Activated CD4-positive, CD25-positive, alpha-beta regulatory T cell treated with anti-CD3 and anti-CD28 coated beads, Interleukin-2, amount 50 U/mL, for 24 hours (primary cell): ENCODE measurements around the gene PPP1R12B.
"Not testable (repeated sequence)": the region's sequence is repeated elsewhere in the genome, so short reads cannot be mapped to it uniquely, and the experiment has no call there.

Experiments used
- ATAC-seq, 2 donors: fragments of 150-1000 bp; cut with Tn5 transposase; one replicate each; pipeline ENCODE4 v1.10.0; 2021; ENCODE audit warnings: mild to moderate bottlenecking in 1 of 2, moderate library complexity in 1 of 2

The PPP1R12B gene

DNA sequence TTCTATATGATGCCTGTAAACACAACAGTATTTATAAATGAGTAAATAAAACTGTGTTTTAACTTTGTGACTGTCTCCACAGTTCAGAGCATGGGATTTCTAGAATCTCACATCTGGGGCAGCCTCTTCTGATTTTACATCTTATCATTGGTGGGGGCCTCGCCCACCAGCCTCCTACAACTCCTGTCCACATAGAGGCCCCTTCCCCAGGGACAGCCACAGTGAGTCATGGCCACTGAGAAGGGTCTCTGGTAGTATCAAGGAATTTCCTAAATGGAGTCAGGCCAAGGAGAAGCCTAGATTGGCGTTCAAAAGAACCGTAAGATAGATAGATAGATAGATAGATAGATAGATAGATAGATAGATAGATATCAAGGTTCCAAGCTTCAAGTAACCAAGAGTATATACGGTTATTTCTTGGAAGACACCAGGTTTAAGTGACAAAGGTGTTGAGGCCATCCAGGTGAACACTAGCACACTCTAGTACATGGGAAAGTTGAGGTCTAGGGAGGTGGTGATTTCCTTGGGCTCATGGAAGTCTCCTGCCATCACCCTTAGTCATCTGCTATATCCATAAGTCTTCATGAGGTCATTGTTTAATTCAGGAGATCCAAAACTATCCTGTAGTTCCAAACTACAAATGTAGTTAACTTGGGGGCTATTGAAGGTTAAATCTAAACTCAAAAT, 240.1 kb downstream of the PPP1R12B start:
- ATAC-seq = no peak

GRCh38 chr1:202589190-202589930, 240.9 kb downstream of the PPP1R12B start:
- ATAC-seq = no peak

DNA sequence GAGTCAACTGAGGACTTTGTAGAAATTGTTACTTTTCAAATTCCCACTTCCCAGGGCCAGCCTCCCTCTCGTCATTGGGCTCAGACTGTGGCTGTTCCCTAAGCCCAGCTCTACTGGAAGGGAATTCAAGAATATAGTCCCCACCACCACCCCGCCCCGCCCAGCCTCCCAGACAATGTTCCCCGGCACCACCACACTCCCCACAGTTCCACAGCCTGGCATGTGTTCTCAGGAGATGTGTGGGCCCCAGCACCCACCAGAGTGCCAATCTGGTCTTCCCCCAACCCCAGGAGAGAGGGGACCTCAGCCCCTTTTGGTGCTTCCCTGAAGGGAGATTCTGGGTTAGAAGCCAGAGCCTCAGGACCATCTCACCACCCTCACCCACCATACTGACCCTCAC, 241.6 kb downstream of the PPP1R12B start:
- no peak for ATAC-seq

DNA sequence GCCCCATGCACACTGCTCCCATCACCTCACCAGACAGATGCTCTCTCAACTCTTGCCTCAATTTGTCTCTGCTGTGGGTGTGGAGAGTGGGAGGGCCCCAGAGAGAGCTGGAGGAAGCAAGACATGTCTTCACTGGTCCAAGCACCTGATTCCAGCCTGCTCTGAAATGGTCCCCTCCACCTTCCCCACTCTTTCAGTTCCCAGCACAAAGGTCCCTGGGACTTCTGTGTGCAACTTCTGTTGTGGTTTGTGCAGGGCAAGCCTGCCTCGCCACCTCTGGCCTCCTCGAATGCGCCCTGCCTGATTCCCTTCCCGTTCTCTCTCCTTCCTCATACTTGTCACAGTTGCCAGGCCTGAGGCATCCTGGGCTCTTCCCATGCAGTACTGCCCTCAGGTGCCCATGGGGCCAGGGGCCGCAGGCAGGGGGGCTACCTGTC, 242.5 kb downstream of the PPP1R12B start:
- no peak for ATAC-seq

DNA sequence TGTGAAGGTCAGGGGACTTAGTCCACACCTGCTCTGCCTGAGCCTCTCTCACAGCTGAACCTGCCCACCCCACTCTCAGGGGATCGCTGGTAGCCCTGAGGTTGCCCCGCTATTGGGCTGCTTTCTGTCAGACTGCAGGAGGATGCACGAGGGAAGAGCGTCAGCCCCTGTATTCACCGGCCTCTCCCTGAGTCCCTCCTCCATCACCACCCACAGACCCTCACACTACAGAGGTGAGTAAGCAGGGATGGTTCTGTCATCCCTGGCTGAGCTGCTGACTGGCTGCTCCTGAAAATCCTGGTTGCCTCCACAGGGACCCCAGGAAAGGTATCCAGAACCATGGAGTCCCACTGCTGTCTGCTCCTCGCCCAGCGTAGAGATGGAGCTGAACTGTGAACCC, 243.0 kb downstream of the PPP1R12B start:
- ATAC-seq = no peak

DNA sequence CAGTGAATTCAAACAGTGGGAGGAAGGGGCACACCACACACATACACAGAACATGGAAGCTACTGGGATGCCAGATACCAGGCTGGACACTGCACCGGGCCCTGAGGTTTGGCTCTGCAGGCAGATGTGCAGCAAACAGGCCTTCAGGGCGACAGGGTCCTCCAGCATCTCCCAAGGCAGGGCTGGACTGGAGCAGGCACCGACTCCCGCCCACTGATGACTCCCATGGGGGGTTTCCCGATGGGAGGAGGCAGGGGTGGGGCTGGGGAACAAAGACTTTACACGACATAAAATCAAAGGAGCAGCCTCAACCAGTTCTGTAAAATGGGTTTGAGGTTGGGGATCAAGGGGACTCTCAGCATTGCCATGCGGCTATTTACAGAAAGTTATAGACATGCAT, 243.6 kb downstream of the PPP1R12B start:
- ATAC-seq = no peak

DNA sequence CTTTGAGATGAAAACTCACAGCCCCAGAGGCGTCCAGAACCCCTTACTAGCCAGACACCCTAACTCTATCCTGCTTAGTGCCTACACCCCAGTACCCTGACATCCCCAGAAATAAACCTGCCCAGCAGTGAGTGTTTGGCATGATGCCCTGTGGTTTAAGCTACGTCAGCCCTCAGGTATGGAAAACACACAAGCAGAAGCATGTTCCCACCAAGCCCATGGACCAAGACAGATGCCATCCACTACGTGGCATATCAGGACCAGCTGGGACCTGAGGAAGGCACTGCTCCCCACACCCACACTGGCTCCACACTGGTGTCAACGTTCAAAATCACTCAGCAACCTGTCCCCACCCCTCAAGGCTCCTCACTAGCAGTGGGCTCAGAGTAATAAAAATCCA, 245.3 kb downstream of the PPP1R12B start:
- no peak for ATAC-seq

DNA sequence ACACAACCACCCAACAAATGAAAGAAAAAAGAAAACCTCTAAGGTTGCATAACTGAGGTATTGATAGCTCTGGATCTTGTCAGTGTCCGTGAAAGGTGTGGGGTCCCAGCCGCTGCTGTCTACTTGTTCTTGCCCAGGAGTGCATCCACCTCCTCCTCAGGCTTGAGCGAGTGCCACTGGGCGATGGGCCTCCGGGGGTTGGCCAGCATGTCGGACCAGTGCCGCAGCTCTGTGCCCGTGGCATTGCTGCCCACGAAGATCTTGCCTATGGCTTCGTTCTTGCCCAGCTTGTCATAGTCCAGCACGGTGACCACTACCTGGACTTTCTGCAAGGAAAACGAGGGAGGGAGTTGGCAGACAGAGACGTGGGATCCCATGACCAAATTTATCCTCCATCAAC, 248.1 kb downstream of the PPP1R12B start:
- ATAC-seq = no peak

DNA sequence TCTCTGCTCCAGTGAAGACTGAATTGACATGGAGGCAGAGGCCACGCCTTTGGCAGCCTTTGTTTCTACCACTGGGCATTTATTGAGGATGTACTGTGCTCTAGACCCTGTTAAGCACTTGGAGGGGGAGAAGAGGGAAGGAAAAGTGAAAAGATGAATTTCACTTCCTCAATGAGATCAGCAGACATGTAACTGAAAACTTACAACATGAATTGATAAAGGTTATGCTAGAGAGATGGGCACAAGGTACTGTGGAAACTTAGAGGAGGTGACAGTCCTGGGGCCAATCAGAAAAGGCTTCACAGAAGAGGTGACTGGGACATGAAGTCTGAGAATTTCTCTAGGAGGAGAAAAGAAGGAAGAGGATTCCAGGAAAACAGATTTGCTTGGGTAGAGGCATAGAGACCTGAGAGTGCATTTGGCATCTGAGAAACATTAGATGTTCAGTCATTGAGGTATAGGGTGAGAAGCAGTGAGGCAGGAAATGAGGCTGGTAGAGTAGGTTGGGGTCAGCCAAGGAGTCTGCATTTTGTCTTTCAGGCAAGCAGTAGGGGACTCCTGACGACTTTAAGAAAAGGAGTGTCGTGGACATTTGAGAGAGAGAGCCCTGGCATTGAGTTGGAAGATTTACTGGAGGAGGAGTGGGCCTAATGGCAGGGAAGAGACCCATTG, 248.7 kb downstream of the PPP1R12B start:
- no peak for ATAC-seq

- no peak for ATAC-seq
These were observed 251.4 kb downstream of the PPP1R12B start for GRCh38 chr1:202599669-202600431.

DNA sequence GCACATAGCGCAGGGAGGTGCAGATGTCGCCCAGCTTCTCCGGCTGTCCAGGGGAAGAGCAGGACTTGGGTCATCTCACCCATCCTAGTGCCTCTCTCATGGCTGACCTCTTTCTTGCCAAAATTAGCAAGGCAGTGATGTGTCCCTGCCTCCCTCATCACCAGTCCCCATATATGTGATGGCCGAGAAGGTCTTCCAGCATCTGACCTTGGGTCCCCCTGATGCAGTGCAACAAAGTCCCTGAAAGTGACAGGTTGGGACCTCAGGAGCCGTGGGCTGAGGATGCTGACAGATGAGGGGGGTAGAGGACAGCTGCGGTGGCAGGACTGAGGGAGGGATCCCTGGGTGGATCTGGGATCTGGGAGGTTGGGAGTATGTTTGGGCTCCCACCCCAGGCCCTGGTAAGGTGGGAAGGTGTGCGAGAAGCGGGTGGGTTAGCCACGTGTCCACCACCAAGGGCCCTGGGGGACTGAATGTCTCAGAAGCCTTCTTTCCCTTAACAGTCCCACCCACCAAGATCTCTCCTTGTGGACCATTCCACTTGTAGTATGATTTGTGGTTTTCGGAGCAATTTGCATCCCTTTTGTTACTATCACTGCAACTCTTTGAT, 252.0 kb downstream of the PPP1R12B start:
- no peak for ATAC-seq

DNA sequence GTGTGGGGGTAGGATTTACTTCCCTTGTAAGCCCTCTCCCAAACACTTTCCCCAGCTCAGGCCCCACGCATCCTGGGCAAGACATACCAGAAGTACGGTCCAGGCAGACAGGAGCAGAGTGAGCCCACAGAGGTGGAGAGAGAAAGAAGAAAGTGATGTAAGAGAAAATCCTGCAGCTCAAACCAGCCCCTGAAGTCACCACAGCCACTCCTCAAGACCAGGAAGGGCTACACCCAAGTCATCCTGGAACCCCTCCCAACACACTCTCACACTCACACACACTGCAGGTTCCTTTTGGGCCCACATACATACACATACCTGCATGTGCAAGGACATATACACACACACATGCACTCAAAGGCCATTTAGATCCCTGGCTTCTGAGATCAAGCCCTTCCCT, 254.9 kb downstream of the PPP1R12B start:
- ATAC-seq = no peak

GRCh38 chr1:202605515-202605914, 257.0 kb downstream of the PPP1R12B start:
- no peak for ATAC-seq

DNA sequence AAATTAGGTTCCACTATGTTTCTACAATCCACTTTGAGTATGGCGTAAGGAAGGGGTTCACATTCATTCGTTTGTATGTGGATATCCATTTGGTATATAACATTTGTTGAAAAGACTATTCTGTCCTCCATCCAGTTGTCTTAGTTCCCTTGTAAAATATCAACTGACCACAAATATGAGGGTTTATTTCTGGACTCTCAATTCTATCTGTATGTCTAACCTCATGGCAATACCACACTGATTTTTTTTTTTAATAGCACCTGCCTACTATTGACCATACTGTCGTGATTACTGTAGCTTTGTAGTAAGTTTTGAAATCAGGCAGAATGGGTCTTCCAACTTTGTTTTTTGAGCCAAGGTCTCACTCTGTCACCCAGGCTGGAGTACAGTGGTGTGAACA, 263.5 kb downstream of the PPP1R12B start:
- not testable (repeated sequence) for ATAC-seq

- no peak for ATAC-seq
These were observed 265.1 kb downstream of the PPP1R12B start for GRCh38 chr1:202613571-202613970.

DNA sequence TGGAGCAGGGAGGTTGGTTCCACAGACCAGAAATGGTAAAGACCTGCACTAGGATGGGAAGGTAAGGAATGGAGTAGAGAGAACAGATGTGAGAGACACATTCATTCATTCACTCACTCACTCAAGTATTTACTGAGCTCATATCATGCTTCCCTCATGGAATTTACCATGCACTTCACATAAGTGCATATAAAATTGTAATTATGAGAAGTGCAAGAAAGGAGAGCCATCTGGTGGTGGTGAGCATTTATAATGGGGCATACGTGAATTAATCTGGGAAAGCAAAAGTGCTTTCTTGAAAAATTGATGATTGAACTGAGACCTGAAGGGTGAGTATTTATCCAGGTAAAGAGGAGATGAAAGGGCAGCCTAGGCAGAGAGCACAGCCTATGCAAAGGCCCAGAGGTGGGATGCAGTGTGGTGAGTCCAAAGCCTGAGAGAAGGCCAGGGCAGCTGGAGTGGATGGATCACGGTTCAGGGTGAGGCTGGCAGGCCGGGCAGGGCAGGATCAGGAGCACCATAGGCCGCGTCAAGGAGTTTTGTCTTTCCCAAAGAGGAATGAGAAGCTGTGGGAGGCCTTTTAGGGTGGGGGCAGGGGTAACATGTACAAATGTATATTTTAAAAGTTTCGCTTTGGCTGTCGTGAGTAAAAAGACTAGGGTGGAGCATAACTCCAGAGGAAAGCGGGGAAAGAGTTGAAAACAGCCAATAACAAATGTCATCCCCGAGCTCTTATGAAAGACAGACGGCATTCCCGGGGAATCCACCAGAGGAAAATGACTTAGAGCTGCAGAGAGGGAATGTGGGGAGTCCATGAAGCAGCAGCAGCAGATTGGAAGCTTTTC, 266.1 kb downstream of the PPP1R12B start:
- not testable (repeated sequence) for ATAC-seq

DNA sequence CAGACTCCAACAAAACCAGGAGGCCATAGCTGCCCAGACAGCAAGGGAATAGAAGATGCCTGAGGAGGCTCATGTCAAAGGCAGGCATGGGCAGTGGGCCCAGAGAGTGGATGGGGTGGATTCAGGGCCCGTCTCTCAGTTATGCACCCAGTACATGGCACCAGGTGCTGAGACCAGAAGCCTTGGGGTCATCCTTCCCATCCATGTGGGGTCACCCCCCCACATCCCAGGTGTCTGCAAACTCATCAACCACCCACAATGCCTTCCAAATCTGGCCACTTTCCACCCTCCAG, 266.7 kb downstream of the PPP1R12B start:
- ATAC-seq = not testable (repeated sequence)

DNA sequence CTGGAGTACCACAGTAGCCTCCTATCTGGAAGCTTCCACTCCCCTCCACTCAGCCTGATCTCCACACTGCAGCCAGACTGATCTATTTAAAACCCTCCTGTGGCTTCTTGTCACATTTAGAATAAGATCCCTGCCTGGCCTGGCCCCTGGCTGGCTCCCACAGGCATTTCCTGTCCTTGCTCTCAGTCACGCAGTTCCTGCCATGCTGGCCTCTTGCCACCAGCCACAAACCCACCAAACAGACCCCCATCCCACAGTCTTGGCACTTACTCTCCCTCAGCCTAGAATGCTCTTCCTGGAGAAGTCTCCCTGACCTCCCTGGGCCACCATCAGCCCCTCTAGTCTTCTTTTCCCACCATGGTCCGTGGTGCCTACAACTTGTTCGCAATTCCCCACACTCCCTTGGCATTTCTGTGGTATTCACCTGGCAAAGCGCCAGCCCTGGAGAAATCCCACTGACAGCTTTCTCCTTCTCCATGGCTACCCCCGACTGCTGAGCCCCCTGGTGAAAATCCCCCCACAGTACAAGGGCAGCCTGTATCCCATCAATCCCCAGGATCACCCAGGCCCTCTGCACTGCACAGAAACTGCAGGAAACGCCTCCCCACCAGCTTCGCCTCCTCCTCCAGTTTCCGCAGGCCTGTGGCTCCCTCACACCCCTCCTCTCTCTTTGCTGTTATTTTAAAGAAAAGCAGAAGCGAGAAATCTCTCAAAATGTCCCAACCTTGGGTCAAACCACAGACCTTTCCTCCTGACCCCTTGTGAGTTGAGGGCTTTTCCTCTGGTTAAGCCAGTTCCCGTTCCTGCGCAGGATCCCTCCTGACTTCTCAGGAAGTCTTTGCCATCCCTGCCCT, 267.2 kb downstream of the PPP1R12B start:
- peak; percentile 21 to 38 for ATAC-seq

- ATAC-seq = no peak
These were observed 267.9 kb downstream of the PPP1R12B start for GRCh38 chr1:202616355-202616915.

DNA sequence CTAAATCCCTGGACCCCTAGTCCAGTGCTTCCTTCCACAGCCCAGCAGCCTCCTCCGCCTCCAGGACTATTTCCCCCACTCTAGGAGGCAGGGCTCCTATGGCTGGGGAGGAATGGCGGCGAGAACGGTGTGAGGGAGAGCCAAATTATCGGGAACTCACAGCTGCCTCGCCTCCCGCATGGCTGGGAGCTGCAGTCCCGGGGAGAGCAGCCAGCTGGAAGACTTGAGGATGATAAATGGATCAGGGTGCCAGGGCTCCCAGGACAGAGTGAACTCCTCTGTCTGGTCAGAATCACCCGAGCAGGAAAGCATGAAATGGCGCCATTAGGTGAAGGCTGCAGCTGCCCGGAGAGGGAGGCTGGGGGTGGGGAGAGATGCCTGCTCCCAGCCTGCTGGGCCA, 270.5 kb downstream of the PPP1R12B start:
- ATAC-seq = not testable (repeated sequence)

DNA sequence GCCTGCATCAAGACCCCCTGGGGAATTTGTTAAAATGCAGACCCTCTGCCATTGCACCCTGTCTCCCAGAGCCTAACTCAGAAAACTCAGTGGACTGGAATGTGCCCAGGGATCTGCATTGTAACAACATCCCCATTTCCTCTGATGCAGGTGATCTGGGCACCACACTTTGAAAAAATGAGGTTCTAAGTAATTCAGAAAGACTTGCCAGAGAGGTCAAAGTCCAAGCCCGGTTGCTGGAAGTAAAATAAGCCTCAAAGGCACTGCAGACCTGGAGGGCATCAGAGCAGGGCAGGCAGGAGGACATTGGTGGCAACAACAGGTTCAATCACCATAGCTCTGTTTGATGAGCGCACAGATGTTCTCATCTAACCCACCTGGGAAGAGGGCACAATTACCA, 271.0 kb downstream of the PPP1R12B start:
- ATAC-seq = no peak
